IMR-90 (cell line): ENCODE data around the gene IFTAP. TPM values are rescaled to one million over a fixed set of nuclear protein-coding genes. Genes with fewer than 3 reads are reported as not detected.
A peak's percentile ranks its signal among the peaks of the same experiment; 100 is the strongest.

Source experiments
- ATAC-seq: fragments of 200-7000 bp; cut with Tn5 transposase; 2 replicates; pipeline ENCODE4 v1.9.1; 2020; ENCODE audit warnings: low read depth, mild to moderate bottlenecking, moderate library complexity
- Bru-seq: library from RNA; stranded (reverse); fragments of 400-500 nt; gene quantifications from one replicate; lab custom pipeline; 2021; lab: Mats Ljungman, UMichigan
- BruChase-seq, 2 experiments: library from RNA; stranded (reverse); fragments of 400-500 nt; gene quantifications; one replicate each; lab custom pipeline; 2021; lab: Mats Ljungman, UMichigan
- BruUV-seq: library from RNA; stranded (reverse); fragments of 400-500 nt; replicated peaks from 2 replicates; lab custom pipeline; 2021; lab: Mats Ljungman, UMichigan
- CTCF ChIA-PET: fragments of 300-600 bp; formaldehyde crosslinking; extraction: SDS; loops from one replicate; lab custom pipeline; 2021; ENCODE audit warnings: antibody characterized with exemption; lab: Yijun Ruan, JAX
- POLR2A ChIA-PET: fragments of 300-600 bp; sonication (Branson Sonifier 250); formaldehyde crosslinking; loops from one replicate; lab custom pipeline; 2022; ENCODE audit warnings: antibody characterized with exemption; ENCODE audit not compliant: unreplicated experiment; lab: Charles Lee
- DNase-seq: peaks from one replicate; pipeline ENCODE4 v3.0.0; 2013
- H2AFZ ChIP-seq: replicated peaks from 2 replicates; pipeline ENCODE3; 2013; ENCODE audit warnings: low read length, mild to moderate bottlenecking; ENCODE audit not compliant: poor library complexity
- H2AK5ac ChIP-seq: 2 replicates; pipeline ENCODE4 v1.6.1; 2013; ENCODE audit warnings: low read depth, low read length, inconsistent platforms
- H2AK9ac ChIP-seq: replicated peaks from 2 replicates; pipeline ENCODE3; 2013; ENCODE audit warnings: mild to moderate bottlenecking, low read depth, low read length, moderate library complexity; ENCODE audit not compliant: poor library complexity
- H2BK120ac ChIP-seq: 2 replicates; pipeline ENCODE4 v1.6.1; 2013; ENCODE audit warnings: low read depth, low read length, inconsistent platforms
- H2BK15ac ChIP-seq: 3 replicates; pipeline ENCODE4 v1.6.1; 2013; ENCODE audit warnings: low read depth, low read length, inconsistent platforms
- H2BK20ac ChIP-seq: 2 replicates; pipeline ENCODE4 v1.6.1; 2013; ENCODE audit warnings: low read depth, mild to moderate bottlenecking, inconsistent platforms, low read length, moderate library complexity
- H2BK5ac ChIP-seq: 2 replicates; pipeline ENCODE4 v1.6.1; 2013; ENCODE audit warnings: mild to moderate bottlenecking, low read depth, low read length, inconsistent platforms; ENCODE audit not compliant: poor library complexity, severe bottlenecking
- H3K14ac ChIP-seq: replicated peaks from 2 replicates; pipeline ENCODE4 v1.6.1; 2013; ENCODE audit warnings: low read depth, low read length, inconsistent platforms
- H3K18ac ChIP-seq: 2 replicates; pipeline ENCODE4 v1.6.1; 2013; ENCODE audit warnings: low read depth, low read length, control low read depth
- H3K23ac ChIP-seq: 2 replicates; pipeline ENCODE4 v1.6.1; 2013; ENCODE audit warnings: low read depth, low read length, inconsistent platforms
- H3K27ac ChIP-seq: 2 replicates; pipeline ENCODE4 v1.5.1; 2013; ENCODE audit warnings: mild to moderate bottlenecking, control low read depth, low read length; ENCODE audit not compliant: insufficient read depth
- H3K27me3 ChIP-seq: 2 replicates; pipeline ENCODE4 v1.6.1; 2013; ENCODE audit warnings: low read length; ENCODE audit not compliant: control insufficient read depth, insufficient read depth
- H3K36me3 ChIP-seq: 2 replicates; pipeline ENCODE4 v1.6.1; 2013; ENCODE audit warnings: low read length, mixed read lengths; ENCODE audit not compliant: control insufficient read depth, insufficient read depth
- H3K4ac ChIP-seq: 2 replicates; pipeline ENCODE4 v1.6.1; 2013; ENCODE audit warnings: low read depth, low read length, inconsistent platforms
- H3K4me1 ChIP-seq: 2 replicates; pipeline ENCODE4 v1.6.1; 2013; ENCODE audit warnings: low read length, mixed read lengths; ENCODE audit not compliant: control insufficient read depth, insufficient read depth
- H3K4me2 ChIP-seq: 2 replicates; pipeline ENCODE4 v1.6.1; 2013; ENCODE audit warnings: low read depth, mild to moderate bottlenecking, control low read depth, low read length, moderate library complexity
- H3K4me3 ChIP-seq: 2 replicates; pipeline ENCODE4 v1.5.1; 2013; ENCODE audit warnings: low read depth, mild to moderate bottlenecking, control low read depth, low read length, moderate library complexity; ENCODE audit not compliant: insufficient read depth
- H3K56ac ChIP-seq: 2 replicates; pipeline ENCODE4 v1.6.1; 2013; ENCODE audit warnings: low read length, inconsistent platforms; ENCODE audit not compliant: insufficient read depth; ENCODE audit errors: extremely low read depth
- H3K79me1 ChIP-seq, 2 experiments: 2 replicates each; pipeline ENCODE4 v1.6.1; 2013; ENCODE audit warnings: low read length in 2 of 2, inconsistent platforms in 1 of 2, low read depth in 1 of 2
- H3K9ac ChIP-seq: 2 replicates; pipeline ENCODE4 v1.6.1; 2013; ENCODE audit warnings: low read depth, low read length, control low read depth
- H3K9me1 ChIP-seq: 2 replicates; pipeline ENCODE4 v1.6.1; 2013; ENCODE audit warnings: low read length, inconsistent platforms; ENCODE audit not compliant: insufficient read depth
- H3K9me3 ChIP-seq: 2 replicates; pipeline ENCODE4 v1.6.1; 2013; ENCODE audit warnings: low read length; ENCODE audit not compliant: control insufficient read depth, insufficient read depth
- H4K20me1 ChIP-seq: 2 replicates; pipeline ENCODE4 v1.6.1; 2013; ENCODE audit warnings: low read length, inconsistent platforms; ENCODE audit not compliant: insufficient read depth
- H4K5ac ChIP-seq: 2 replicates; pipeline ENCODE4 v1.6.1; 2013; ENCODE audit warnings: mild to moderate bottlenecking, low read depth, low read length, control low read depth
- H4K8ac ChIP-seq, 2 experiments: 2 replicates each; pipeline ENCODE4 v1.6.1; 2013; ENCODE audit warnings: low read depth in 2 of 2, low read length in 2 of 2, control low read depth in 1 of 2, inconsistent platforms in 1 of 2
- H4K91ac ChIP-seq: 2 replicates; pipeline ENCODE4 v1.6.1; 2013; ENCODE audit warnings: low read depth, low read length, inconsistent platforms; ENCODE audit not compliant: insufficient read depth
- CEBPB ChIP-seq: IDR thresholded peaks from 2 replicates; pipeline ENCODE4 v1.6.1; 2012; ENCODE audit warnings: low read depth, low read length, improper control_type of control experiment
- MAZ ChIP-seq: IDR thresholded peaks from 2 replicates; pipeline ENCODE4 v1.6.1; 2012; ENCODE audit warnings: low read depth, mild to moderate bottlenecking, low read length, improper control_type of control experiment, moderate library complexity, borderline replicate concordance
- NFE2L2 ChIP-seq: fragments of 150-350 bp; IDR thresholded peaks from 2 replicates; pipeline ENCODE4 v1.6.1; 2016; ENCODE audit warnings: low read depth, mild to moderate bottlenecking, low read length
- RCOR1 ChIP-seq: IDR thresholded peaks from 2 replicates; pipeline ENCODE4 v1.6.1; 2012; ENCODE audit warnings: mild to moderate bottlenecking, low read length, improper control_type of control experiment; ENCODE audit not compliant: insufficient replicate concordance
- WGBS, 2 experiments: methylation state at CpG; one replicate each; pipeline versions ENCODE4 v1.1.5 to v1.1.7; 2013; ENCODE audit warnings: missing lambda C conversion rate in 2 of 2; ENCODE audit not compliant: insufficient read length in 1 of 2; ENCODE audit errors: extremely low coverage in 2 of 2; 5-methylcytosine and 5-hydroxymethylcytosine counted together
- dilution Hi-C: fragments of 300-500 bp; cut with HindIII; formaldehyde crosslinking; loops from one replicate; pipeline ENCODE4 v1.14.3; 2018; ENCODE audit warnings: low sequenced_read_pairs; ENCODE audit not compliant: unreplicated experiment
- in situ Hi-C: fragments of 300-500 bp; cut with MboI; formaldehyde crosslinking; loops from 3 replicates; pipeline ENCODE4 v1.14.3; 2019; ENCODE audit warnings: low sequenced_read_pairs, inconsistent platforms, mixed read lengths
- intact Hi-C: fragments of 100-400 bp; cut with micrococcal nuclease; formaldehyde crosslinking; loops from 2 replicates; pipeline ENCODE4 v1.10.0; 2022
- long read RNA-seq: library from polyadenylated mRNA; unstranded; transcript quantifications from one replicate; pipeline ENCODE4 v2.0.0, GENCODE V29; 2021; ENCODE audit not compliant: unreplicated experiment
- polyA plus RNA-seq, 3 experiments: library from polyadenylated mRNA; depleted of rRNA; stranded (reverse); fragments of >200 nt; gene quantifications; 2 replicates each; pipeline ENCODE4 v1.2.3, GENCODE V29; 2012; ENCODE audit warnings: low replicate concordance in 1 of 3
- total RNA-seq: library from RNA; depleted of rRNA; stranded (reverse); fragments of >200 nt; gene quantifications from 2 replicates; pipeline ENCODE4 v1.2.3, GENCODE V29; 2012; rRNA removed

Gene IFTAP
- total RNA-seq: 15.8 and 34.7 TPM in 2 replicates
- 24.1 and 28.5 TPM in 2 replicates for polyA plus RNA-seq (2012; rRNA removed)
- 3.3 and 12.5 TPM in 2 replicates for polyA plus RNA-seq (2012; cell fraction: cytosol; rRNA removed)
- polyA plus RNA-seq (2012; cell fraction: nucleus; rRNA removed; ENCODE audit: low replicate concordance): 0.29 and 6.1 TPM in 2 replicates
- percentile 44 among the genes with signal in this experiment for Bru-seq, nascent RNA
- percentile 37 among the genes with signal in this experiment for BruChase-seq, experiment 1, labeled RNA remaining after a 6-hour chase
- percentile 39 among the genes with signal in this experiment for BruChase-seq, experiment 2, labeled RNA remaining after a 2-hour chase
- long read RNA-seq, transcript C11orf74-203 (6 exons, 1,062 nt): major isoform, 6 of 24 reads
- long read RNA-seq, partial matches to known transcripts: 1 of 24 reads
- long read RNA-seq, other reads (novel, unspliced or antisense): 9 of 24 reads

- no peaks in the 10 kb centered on the region for H3K36me3 ChIP-seq
- peak within 1 kb of the TSS; percentile 54; the same call in 1 of the 2 replicates for H3K14ac ChIP-seq
- peak within 1 kb of the TSS; percentile 61 for H3K27ac ChIP-seq
- H3K56ac ChIP-seq: no peak within 1 kb of the TSS
- H3K4ac ChIP-seq: peak within 1 kb of the TSS; percentile 55; the same call in 1 of the 2 replicates
- no peak within 1 kb of the TSS for H2BK15ac ChIP-seq
- intact Hi-C loops: no loop called here
- H3K4me2 ChIP-seq: peak within 1 kb of the TSS; percentile 82
- ChIA-PET POLR2A (no interaction called here), CTCF (interaction anchor here (1.0 kb wide), 1 partner anchor 29 kb away, joined by 3 read pairs; no protein-coding TSS in a partner anchor)
- H2AK9ac ChIP-seq: no peak within 1 kb of the TSS
- ATAC-seq: peak; percentile 100
- H4K8ac ChIP-seq: peak within 1 kb of the TSS; percentile 57 to 91
- no peak within 1 kb of the TSS for H2BK120ac ChIP-seq
- no peak within 1 kb of the TSS for H2AK5ac ChIP-seq
- no TSS peak for BruUV-seq
- no peaks in the 10 kb centered on the region for H3K4me1 ChIP-seq
- H4K91ac ChIP-seq: no peak within 1 kb of the TSS
- TF ChIP-seq RCOR1 (no peak), NFE2L2 (peak; percentile 64), CEBPB (0 out of 2 replicates have a peak, but pooled peaks have one; percentile 6), MAZ (0 out of 2 replicates have a peak, but pooled peaks have one; percentile 12)
- no peaks in the 10 kb centered on the region for H3K9me1 ChIP-seq
- no peaks in the 10 kb centered on the region for H3K9me3 ChIP-seq
- WGBS, 2 experiments: 1% methylated on average over 18 of the region's 29 CpGs; no CpG with 5 or more reads in 1 of the 2 experiments
- no peak within 1 kb of the TSS for H2BK5ac ChIP-seq
- DNase-seq: peak; percentile 92
- dilution Hi-C loops: no loop called here
- H3K18ac ChIP-seq: no peak within 1 kb of the TSS
- in situ Hi-C loops: no loop called here
- H3K23ac ChIP-seq: no peak within 1 kb of the TSS
- H4K20me1 ChIP-seq: no peaks in the 10 kb centered on the region
- 0 out of 4 replicates have a peak, but pooled peaks cover 0 to 5% of the 10 kb centered on the region in 2 experiments for H3K79me1 ChIP-seq
- no peaks in the 10 kb centered on the region; the same call in 1 of the 2 replicates for H3K27me3 ChIP-seq
- peak within 1 kb of the TSS; percentile 99 for H4K5ac ChIP-seq
- peak within 1 kb of the TSS; percentile 91 for H3K9ac ChIP-seq
- peak within 1 kb of the TSS; percentile 97 for H3K4me3 ChIP-seq
- H2AFZ ChIP-seq: peak within 1 kb of the TSS; percentile 94
- no peak within 1 kb of the TSS for H2BK20ac ChIP-seq
These were observed at the start of gene IFTAP for GRCh38 chr11:36594316-36594989. TSS of gene IFTAP (plus strand) at chr11:36594502. CDS start at chr11:36610104, 15,602 bp downstream.
